HG03280 (cell line): ENCODE data around the gene TPRX2.
"Not testable (repeated sequence)": the region's sequence is repeated elsewhere in the genome, so short reads cannot be mapped to it uniquely, and the experiment has no call there.

ENCODE experiments used
- ATAC-seq: cut with Tn5 transposase; IDR thresholded peaks from one replicate; pipeline ENCODE4 v1.9.1; 2021; ENCODE audit warnings: mild to moderate bottlenecking, moderate library complexity; ENCODE audit not compliant: unreplicated experiment

The TPRX2 gene

GRCh38 chr19:47858646-47859285 lies at the start of gene TPRX2:
TPRX2 (plus strand) TSS chr19:47859235; CDS start chr19:47859247, 12 bp downstream.
- not testable (repeated sequence) for ATAC-seq

- ATAC-seq, result no peak
These were observed 45.6 kb upstream of the TPRX2 start for GRCh38 chr19:47813304-47813994.

GRCh38 chr19:47813995-47814328 lies 45.1 kb upstream of the TPRX2 start:
- ATAC-seq, result no peak

- not testable (repeated sequence) for ATAC-seq
These were observed 42.8 kb upstream of the TPRX2 start for GRCh38 chr19:47816270-47816669.

GRCh38 chr19:47818221-47818620 lies 40.8 kb upstream of the TPRX2 start:
- not testable (repeated sequence) for ATAC-seq

- ATAC-seq, result no peak
These were observed 39.2 kb upstream of the TPRX2 start for GRCh38 chr19:47819858-47820257.

- no peak for ATAC-seq
These were observed 38.6 kb upstream of the TPRX2 start for GRCh38 chr19:47820410-47820809.

- no peak for ATAC-seq
These were observed 37.5 kb upstream of the TPRX2 start, which contains the start of gene CRX for GRCh38 chr19:47821460-47822020. CRX (plus strand) TSS chr19:47821937; CDS start chr19:47834444, 12,507 bp downstream.

- ATAC-seq, result no peak
These were observed 34.6 kb upstream of the TPRX2 start for GRCh38 chr19:47824396-47824795.

GRCh38 chr19:47826800-47827199 lies 32.2 kb upstream of the TPRX2 start:
- ATAC-seq, result no peak

- ATAC-seq, result no peak
These were observed 26.3 kb upstream of the TPRX2 start for GRCh38 chr19:47832723-47833122.

- no peak for ATAC-seq
These were observed 23.0 kb upstream of the TPRX2 start for GRCh38 chr19:47836038-47836437.

GRCh38 chr19:47839411-47839810 lies 19.6 kb upstream of the TPRX2 start:
- ATAC-seq, result no peak

GRCh38 chr19:47839913-47840312 lies 19.1 kb upstream of the TPRX2 start:
- ATAC-seq, result no peak

GRCh38 chr19:47842941-47843340 lies 16.1 kb upstream of the TPRX2 start:
- no peak for ATAC-seq

- ATAC-seq, result no peak
These were observed 10.6 kb upstream of the TPRX2 start for GRCh38 chr19:47848425-47848822.

GRCh38 chr19:47848823-47849473 lies 10.1 kb upstream of the TPRX2 start:
- ATAC-seq, result no peak

GRCh38 chr19:47853003-47853402 lies 6.0 kb upstream of the TPRX2 start:
- ATAC-seq, result no peak

GRCh38 chr19:47854459-47854858 lies 4.6 kb upstream of the TPRX2 start:
- ATAC-seq, result no peak

GRCh38 chr19:47858231-47858630 lies 804 bp upstream of the TPRX2 start:
- not testable (repeated sequence) for ATAC-seq

GRCh38 chr19:47859838-47860237 lies 803 bp downstream of the TPRX2 start:
- not testable (repeated sequence) for ATAC-seq
